Measurements from ENCODE around the gene CFDP1.
"Not testable (repeated sequence)": the region's sequence is repeated elsewhere in the genome, so short reads cannot be mapped to it uniquely, and the experiment has no call there.

The CFDP1 gene

DNA sequence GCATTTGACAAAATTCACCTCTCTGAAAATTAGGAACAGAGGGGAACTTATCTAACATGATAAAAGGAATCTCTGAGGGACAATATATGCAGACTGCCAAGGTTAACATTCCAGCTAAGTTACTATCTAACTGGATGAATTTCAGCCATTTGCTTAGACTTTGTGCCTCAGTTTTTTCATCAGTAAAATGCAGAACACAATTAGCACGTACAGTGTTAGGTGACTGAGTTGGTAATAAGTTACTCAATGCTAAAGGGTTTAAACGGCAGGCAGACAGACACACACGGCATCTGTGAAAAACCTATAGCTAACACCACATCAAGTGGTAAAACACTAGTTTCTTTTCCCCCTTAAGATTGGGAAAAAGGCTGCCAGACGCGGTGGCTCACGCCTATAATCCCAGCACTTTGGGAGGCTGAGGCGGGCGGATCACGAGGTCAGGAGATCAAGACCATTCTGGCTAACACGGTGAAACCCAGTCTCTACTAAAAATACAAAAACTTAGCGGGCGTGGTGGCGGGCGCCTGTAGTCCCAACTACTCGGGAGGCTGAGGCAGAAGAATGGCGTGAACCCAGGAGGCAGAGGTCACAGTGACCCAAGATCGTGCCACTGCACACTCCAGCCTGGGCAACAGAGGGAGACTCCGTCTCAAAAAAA, 9.1 kb downstream of the CFDP1 start:
- peaks cover 20% of the 10 kb centered on the region for H3K4me1 ChIP-seq (ENCODE audit: control insufficient read depth, insufficient read depth, low read length)
- H3K27me3 ChIP-seq (ENCODE audit: control insufficient read depth, insufficient read depth, low read length); H3K9ac ChIP-seq (ENCODE audit: low read length); H3K4me3 ChIP-seq (ENCODE audit: low read depth, low read length); H3K36me3 ChIP-seq (ENCODE audit: control insufficient read depth, insufficient read depth, low read length); H3K27ac ChIP-seq (ENCODE audit: low read depth, low read length); H3K9me3 ChIP-seq (ENCODE audit: control insufficient read depth, insufficient read depth, low read depth, low read length): not testable (repeated sequence)

DNA sequence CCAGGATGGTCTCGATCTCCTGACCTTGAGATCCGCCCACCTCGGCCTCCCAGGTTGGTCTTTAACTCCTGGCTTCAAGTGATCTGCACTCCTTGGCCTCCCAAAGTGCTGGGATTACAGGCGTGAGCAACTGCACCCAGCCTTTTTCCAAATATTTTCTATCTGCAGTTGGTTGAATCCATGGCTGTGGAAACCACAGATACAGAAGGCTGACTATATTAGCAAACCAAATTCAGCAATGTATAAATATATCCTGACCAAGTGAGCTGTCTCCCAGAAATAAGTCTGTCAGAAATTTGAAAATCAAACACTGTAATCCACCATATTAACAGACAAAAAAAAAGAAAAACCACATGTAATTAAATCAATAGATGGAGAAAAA, 9.6 kb downstream of the CFDP1 start:
- no peaks in the 10 kb centered on the region for H3K36me3 ChIP-seq (ENCODE audit: control insufficient read depth, insufficient read depth, low read length)
- peaks cover 20% of the 10 kb centered on the region for H3K4me1 ChIP-seq (ENCODE audit: control insufficient read depth, insufficient read depth, low read length)
- H3K27ac ChIP-seq (ENCODE audit: low read depth, low read length): no peak overlapping the region
- no peak overlapping the region for H3K4me3 ChIP-seq (ENCODE audit: low read depth, low read length)
- no peaks in the 10 kb centered on the region for H3K9me3 ChIP-seq (ENCODE audit: control insufficient read depth, insufficient read depth, low read depth, low read length)
- H3K9ac ChIP-seq (ENCODE audit: low read length): no peak overlapping the region
- H3K27me3 ChIP-seq (ENCODE audit: control insufficient read depth, insufficient read depth, low read length): no peaks in the 10 kb centered on the region

DNA sequence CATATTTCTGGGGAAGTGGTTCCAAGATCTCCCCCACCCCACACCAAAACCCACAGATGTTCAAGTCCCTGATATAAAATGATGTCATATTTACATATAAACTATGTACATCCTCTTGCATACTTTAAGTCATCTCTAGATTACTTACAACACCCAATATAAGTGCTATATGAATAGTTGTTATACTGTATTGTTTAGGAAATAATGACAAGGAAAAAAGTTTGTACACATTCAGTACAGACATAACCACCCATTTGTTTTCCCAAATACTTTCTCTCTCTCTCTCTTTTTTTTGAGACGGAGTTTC, 11.5 kb downstream of the CFDP1 start:
- H3K9ac ChIP-seq (ENCODE audit: low read length): no peak overlapping the region
- H3K4me3 ChIP-seq (ENCODE audit: low read depth, low read length): no peak overlapping the region
- no peak overlapping the region for H3K27ac ChIP-seq (ENCODE audit: low read depth, low read length)
- no peaks in the 10 kb centered on the region for H3K9me3 ChIP-seq (ENCODE audit: control insufficient read depth, insufficient read depth, low read depth, low read length)
- no peaks in the 10 kb centered on the region for H3K27me3 ChIP-seq (ENCODE audit: control insufficient read depth, insufficient read depth, low read length)
- no peaks in the 10 kb centered on the region for H3K36me3 ChIP-seq (ENCODE audit: control insufficient read depth, insufficient read depth, low read length)
- peaks cover 20% of the 10 kb centered on the region for H3K4me1 ChIP-seq (ENCODE audit: control insufficient read depth, insufficient read depth, low read length)

DNA sequence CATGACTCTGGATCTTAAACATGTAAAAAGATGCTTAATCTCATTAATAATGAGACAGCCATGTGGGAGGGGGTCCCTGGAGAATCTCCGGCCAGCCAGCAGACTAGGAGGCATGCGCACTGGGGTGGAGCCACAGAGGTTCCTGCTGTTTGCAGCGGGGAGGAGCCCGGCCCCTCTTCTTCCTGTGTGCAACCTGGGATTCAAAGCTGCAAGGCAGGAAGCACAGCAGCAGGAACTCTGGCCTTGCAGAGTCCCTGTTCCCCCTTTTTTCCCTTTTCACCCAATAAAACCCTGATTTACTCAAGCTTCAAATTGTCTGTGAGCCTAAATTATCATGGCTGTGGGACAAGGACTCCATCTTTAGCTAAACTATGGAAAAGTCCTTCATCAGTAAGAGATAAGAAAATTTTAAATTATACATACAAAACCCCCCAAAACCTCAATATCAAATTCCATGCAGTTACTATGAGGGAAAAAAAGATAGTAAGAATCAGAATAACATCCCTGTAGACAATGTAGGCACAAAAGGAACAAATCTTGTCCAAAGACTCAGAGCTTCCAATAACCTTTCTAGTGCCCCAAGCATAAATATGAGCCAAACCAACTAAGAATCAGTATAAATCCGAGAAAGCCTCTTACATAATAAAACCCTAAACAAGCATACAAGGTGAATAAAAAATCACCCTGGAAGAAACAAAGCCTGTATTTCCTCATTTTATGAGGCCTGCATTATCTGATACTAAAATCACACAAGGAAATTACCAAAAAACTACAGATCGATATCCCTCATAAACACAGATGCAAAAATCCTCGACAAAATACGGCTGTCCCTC, 12.1 kb downstream of the CFDP1 start:
- Histone ChIP-seq H3K4me1 (ENCODE audit: control insufficient read depth, insufficient read depth, low read length) (peaks cover 20% of the 10 kb centered on the region), H3K36me3 (ENCODE audit: control insufficient read depth, insufficient read depth, low read length) (no peaks in the 10 kb centered on the region), H3K27me3 (ENCODE audit: control insufficient read depth, insufficient read depth, low read length) (no peaks in the 10 kb centered on the region), H3K9me3 (ENCODE audit: control insufficient read depth, insufficient read depth, low read depth, low read length) (no peaks in the 10 kb centered on the region), H3K9ac (ENCODE audit: low read length) (no peak overlapping the region), H3K27ac (ENCODE audit: low read depth, low read length) (peak overlapping the region; percentile 53; the same call in 1 of the 2 replicates), H3K4me3 (ENCODE audit: low read depth, low read length) (0 out of 2 replicates have a peak overlapping the region, but pooled peaks have one; percentile 20)

DNA sequence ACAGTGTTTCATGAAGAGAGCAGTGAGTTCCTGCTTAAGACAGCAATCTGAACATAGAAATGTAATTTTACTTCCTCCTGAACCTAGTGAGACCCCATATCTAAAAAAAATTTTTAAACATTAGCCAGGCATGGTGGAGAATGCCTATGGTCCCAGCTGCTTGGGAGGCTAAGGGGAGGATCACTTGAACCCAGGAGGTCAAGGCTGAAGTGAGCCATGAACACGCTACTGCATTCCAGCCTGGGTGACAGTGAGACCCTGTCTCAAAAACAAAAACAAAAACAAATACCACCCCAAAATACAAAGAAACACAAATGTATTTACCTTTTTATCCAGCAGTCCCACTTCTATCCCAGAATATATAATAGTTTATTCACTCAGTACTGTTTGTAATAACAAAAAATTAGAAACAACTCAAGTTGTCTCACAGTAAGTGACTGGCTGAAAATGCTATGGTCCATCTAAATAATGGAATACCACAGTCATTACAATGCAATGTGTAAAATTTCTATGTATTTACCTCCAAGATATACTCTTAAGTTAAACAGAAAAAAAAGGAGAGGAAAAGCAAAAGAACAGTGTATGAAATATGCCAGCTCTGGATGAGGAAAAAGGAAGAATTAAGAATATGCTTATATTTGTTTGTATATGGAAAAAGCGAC, 16.3 kb downstream of the CFDP1 start:
- Histone ChIP-seq H3K36me3 (ENCODE audit: control insufficient read depth, insufficient read depth, low read length) (peaks cover 11% of the 10 kb centered on the region), H3K27ac (ENCODE audit: low read depth, low read length) (no peak overlapping the region)

DNA sequence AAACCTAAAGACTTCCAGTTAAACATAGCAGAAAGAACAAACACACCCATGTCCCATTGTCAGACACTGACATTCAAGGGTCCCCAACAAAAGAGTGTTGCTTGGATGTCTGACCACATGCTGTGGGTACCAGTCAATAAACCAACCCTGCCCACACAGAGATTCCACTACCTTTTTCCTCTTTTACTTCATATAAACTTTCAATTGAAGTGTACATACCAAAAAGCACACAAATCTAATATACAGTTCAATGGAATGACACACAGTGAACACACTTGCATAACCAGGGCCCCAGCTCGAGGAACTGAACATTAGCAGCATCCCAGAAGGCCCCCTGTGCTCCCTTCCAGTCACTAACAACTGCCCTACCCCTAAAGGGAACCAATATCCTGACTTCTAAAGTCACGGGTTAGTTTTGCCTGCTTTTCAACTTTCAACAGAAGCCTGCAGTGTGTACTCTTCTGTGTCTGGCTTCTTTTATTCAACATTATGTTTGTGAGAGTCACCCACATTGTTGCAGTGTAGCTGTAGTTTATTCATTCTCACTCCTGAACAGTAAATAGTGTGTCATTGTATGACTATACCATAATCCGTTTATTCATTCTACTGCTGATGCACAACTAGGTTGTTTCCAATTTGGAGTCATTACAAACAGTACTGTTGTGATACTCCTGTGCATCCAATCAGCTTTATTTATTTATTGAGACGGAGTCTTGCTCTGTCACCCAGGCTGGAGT, 18.0 kb downstream of the CFDP1 start:
- H3K36me3 ChIP-seq (ENCODE audit: control insufficient read depth, insufficient read depth, low read length): peaks cover 23% of the 10 kb centered on the region
- H3K27ac ChIP-seq (ENCODE audit: low read depth, low read length): no peak overlapping the region

More for the DNA sequence above, 16.3 kb downstream of the CFDP1 start:
- Histone ChIP-seq H3K4me3 (ENCODE audit: low read depth, low read length) (no peak overlapping the region), H3K27me3 (ENCODE audit: control insufficient read depth, insufficient read depth, low read length) (no peaks in the 10 kb centered on the region), H3K9me3 (ENCODE audit: control insufficient read depth, insufficient read depth, low read depth, low read length) (no peaks in the 10 kb centered on the region), H3K4me1 (ENCODE audit: control insufficient read depth, insufficient read depth, low read length) (peaks cover 20% of the 10 kb centered on the region), H3K9ac (ENCODE audit: low read length) (no peak overlapping the region)

DNA sequence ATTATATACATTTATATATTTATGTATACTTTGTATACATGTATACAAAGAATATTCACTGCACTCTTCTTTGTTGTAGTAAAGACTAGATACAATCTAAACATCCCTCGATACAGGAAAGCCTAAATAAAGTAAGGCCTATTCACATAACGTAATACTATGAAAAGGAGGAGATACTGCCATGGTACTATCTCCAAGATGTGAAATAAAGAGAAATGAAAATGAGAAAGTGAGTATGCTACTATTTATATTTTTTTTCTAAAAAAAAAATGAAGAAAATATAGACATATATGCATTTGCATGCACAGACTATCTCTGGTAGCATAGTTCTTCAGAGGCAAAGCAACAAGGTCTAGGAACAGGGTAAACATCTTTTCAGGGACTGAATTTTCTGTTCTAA, 19.4 kb downstream of the CFDP1 start:
- Histone ChIP-seq H3K36me3 (ENCODE audit: control insufficient read depth, insufficient read depth, low read length) (peaks cover 37% of the 10 kb centered on the region), H3K4me1 (ENCODE audit: control insufficient read depth, insufficient read depth, low read length) (no peaks in the 10 kb centered on the region), H3K27ac (ENCODE audit: low read depth, low read length) (no peak overlapping the region), H3K9ac (ENCODE audit: low read length) (no peak overlapping the region), H3K27me3 (ENCODE audit: control insufficient read depth, insufficient read depth, low read length) (no peaks in the 10 kb centered on the region), H3K4me3 (ENCODE audit: low read depth, low read length) (no peak overlapping the region), H3K9me3 (ENCODE audit: control insufficient read depth, insufficient read depth, low read depth, low read length) (no peaks in the 10 kb centered on the region)

More for the DNA sequence above, 18.0 kb downstream of the CFDP1 start:
- H3K9me3 ChIP-seq (ENCODE audit: control insufficient read depth, insufficient read depth, low read depth, low read length): no peaks in the 10 kb centered on the region
- H3K9ac ChIP-seq (ENCODE audit: low read length): no peak overlapping the region
- H3K4me3 ChIP-seq (ENCODE audit: low read depth, low read length): no peak overlapping the region
- H3K27me3 ChIP-seq (ENCODE audit: control insufficient read depth, insufficient read depth, low read length): no peaks in the 10 kb centered on the region
- peaks cover 8% of the 10 kb centered on the region; the same call in 1 of the 2 replicates for H3K4me1 ChIP-seq (ENCODE audit: control insufficient read depth, insufficient read depth, low read length)

DNA sequence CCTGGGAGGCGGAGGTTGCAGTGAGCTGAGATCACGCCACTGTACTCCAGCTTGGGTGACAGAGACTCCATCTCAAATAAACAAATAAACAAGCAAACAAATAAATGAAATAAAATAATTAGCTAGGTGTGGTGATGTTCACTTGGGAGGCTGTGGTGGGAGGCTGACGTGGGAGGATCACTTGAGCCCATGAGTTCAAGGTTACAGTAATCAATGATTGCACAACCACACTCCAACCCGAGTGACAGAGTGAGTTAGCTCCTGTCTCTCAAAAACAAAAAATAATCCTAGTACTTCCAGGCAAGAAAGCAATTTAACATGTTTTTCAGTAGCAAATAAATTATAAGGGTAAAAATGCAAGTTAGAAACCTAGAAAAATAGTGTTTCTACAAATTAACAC, 26.4 kb downstream of the CFDP1 start:
- Histone ChIP-seq H3K36me3 (ENCODE audit: control insufficient read depth, insufficient read depth, low read length) (peaks cover 44% of the 10 kb centered on the region), H3K27me3 (ENCODE audit: control insufficient read depth, insufficient read depth, low read length) (no peaks in the 10 kb centered on the region), H3K4me1 (ENCODE audit: control insufficient read depth, insufficient read depth, low read length) (no peaks in the 10 kb centered on the region), H3K9ac (ENCODE audit: low read length) (no peak overlapping the region), H3K9me3 (ENCODE audit: control insufficient read depth, insufficient read depth, low read depth, low read length) (no peaks in the 10 kb centered on the region), H3K4me3 (ENCODE audit: low read depth, low read length) (no peak overlapping the region), H3K27ac (ENCODE audit: low read depth, low read length) (no peak overlapping the region)

DNA sequence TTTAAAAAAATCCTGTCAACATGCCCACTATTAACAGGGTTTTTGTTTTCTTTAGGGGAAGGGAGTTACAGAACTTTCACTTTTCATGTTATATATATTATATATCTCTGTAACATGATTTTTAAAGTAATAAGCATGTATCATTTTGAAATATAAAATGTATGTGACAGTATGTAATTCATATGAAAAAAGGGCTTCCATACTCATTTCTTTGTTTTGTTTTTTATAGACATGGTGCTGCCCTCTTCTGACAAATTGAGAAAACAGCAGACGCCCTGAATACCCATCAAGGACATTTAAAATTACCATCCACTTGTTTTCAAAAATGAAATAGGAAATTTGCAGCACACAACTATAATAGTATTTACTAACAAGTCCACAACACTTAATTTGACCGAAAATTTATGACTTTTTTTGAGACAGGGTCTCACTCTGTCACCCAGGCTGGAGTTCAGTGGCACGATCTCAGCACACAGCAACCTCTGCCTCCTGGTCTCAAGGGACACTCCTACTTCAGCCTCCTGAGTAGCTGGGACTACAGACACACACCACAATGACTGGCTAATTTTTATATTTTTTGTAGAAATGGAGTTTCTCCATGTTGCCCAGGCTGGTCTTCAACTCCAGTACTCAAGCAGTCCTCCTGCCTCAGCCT, 30.4 kb downstream of the CFDP1 start:
- Histone ChIP-seq H3K4me3 (ENCODE audit: low read depth, low read length) (no peak overlapping the region), H3K9me3 (ENCODE audit: control insufficient read depth, insufficient read depth, low read depth, low read length) (no peaks in the 10 kb centered on the region), H3K27ac (ENCODE audit: low read depth, low read length) (no peak overlapping the region), H3K4me1 (ENCODE audit: control insufficient read depth, insufficient read depth, low read length) (no peaks in the 10 kb centered on the region), H3K9ac (ENCODE audit: low read length) (no peak overlapping the region), H3K36me3 (ENCODE audit: control insufficient read depth, insufficient read depth, low read length) (peaks cover 25% of the 10 kb centered on the region), H3K27me3 (ENCODE audit: control insufficient read depth, insufficient read depth, low read length) (no peaks in the 10 kb centered on the region)

DNA sequence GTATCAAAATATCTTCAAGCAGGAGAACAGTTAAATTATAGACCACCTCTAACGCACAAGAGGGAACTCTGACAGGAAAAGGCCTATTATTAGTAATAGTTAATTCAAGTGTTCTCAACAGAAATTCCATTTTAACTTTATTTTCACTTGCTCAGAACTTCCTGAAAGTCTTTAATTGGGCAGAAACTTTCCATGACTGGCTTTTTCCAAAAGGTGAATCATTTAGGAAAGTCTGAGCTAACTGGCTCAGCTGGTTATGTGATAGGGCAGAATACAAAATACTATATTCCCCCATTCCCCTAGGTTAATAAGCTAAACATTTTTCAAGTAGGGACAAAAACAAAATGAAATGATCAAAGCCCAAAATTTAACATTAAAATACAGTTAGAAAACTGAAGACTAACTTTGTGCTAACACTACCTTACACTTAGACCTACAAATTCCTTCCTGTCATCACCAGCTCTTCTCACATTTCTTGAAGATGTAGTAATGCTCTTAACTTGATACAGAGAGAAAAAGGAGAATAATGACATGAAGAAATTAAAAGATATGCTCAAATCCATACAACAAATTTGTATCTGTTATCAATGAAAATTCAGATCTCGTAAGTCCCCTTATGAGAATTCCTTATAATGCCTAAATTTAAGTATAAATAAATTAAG, 31.0 kb downstream of the CFDP1 start:
- H3K4me1 ChIP-seq (ENCODE audit: control insufficient read depth, insufficient read depth, low read length): no peaks in the 10 kb centered on the region
- no peak overlapping the region for H3K9ac ChIP-seq (ENCODE audit: low read length)
- no peak overlapping the region for H3K4me3 ChIP-seq (ENCODE audit: low read depth, low read length)
- no peaks in the 10 kb centered on the region for H3K27me3 ChIP-seq (ENCODE audit: control insufficient read depth, insufficient read depth, low read length)
- peaks cover 22% of the 10 kb centered on the region for H3K36me3 ChIP-seq (ENCODE audit: control insufficient read depth, insufficient read depth, low read length)
- H3K9me3 ChIP-seq (ENCODE audit: control insufficient read depth, insufficient read depth, low read depth, low read length): no peaks in the 10 kb centered on the region
- 0 out of 2 replicates have a peak overlapping the region, but pooled peaks have one; percentile 2 for H3K27ac ChIP-seq (ENCODE audit: low read depth, low read length)
